GM19193 (cell line): ENCODE results near the gene SFXN2.

Experiments
- POLR2A ChIP-seq: IDR thresholded peaks from 4 replicates; pipeline ENCODE4 v1.6.1; 2011; ENCODE audit not compliant: insufficient read depth, insufficient read length; ENCODE audit errors: extremely low read depth

The SFXN2 gene

DNA sequence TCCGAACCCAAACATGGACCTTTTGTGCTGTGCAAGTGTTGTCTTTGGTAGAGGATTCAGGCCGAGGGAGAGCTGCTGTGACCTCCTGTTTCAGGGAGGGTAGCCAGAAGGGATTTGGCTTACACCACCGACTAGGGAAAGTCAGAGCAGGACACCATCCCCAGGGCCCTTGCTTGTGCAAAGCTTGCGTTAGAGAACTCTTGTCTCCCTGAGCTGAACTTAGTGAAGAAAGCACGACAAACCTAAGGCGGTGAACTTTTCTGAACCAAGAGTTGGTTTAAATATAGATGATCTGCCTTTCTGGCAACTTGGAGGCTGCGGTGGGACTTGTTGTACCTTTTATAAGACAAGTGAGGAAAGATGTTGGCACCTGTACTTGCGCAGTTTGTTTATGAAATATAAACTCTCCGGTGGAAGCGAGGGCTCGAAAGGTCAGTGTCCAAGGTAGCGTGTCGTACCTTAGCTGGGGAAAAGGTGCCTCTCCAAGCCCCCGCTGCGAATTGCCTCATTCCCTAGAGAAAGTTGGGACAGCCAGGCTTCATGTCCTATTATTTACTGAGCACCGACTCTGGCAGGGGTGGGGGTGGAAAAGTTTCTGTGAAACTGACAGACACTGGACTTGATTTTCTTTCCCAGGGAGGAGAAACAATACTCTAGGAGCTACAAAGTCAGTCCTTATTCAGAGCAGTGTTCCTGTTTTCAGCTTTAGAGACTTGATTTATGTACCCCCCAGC lies 60.9 kb downstream of the SFXN2 start:
- TF ChIP-seq POLR2A, result no peak

DNA sequence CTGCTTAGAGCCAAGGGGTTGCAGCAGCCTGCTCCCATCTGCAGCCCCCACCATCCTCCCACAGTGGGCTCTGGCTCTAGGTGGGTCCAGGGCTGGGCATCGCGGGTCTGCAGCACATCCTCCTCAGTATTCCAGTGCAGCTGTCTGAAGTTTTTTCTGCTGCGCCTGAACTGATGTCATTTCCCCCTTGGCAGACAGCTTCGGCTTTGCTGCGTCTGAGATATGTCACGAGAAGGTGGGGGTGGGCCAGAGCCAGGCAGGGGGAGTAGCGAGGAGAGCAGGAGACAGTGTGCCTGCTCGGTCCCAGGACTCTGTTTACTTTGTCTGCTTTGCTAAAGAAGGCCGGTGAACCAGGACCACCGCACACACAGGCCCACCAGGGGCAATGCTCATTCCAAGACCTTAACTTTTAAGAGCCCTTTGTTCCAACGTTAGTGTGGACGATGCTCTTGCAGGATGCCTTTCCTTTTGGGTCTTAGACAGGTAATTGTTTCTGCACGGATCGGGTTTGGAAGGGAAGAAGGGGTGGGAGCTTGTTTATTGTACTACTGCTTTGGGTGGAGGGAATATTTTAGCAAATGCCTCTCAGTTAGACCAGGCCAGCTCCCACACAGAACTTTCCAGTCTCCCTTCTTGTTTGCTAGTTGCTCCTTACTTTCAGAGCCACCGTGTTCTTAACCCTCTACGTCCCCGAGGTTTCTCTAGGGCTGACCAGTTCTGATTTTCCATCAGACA lies 61.7 kb downstream of the SFXN2 start:
- TF ChIP-seq POLR2A, result no peak

DNA sequence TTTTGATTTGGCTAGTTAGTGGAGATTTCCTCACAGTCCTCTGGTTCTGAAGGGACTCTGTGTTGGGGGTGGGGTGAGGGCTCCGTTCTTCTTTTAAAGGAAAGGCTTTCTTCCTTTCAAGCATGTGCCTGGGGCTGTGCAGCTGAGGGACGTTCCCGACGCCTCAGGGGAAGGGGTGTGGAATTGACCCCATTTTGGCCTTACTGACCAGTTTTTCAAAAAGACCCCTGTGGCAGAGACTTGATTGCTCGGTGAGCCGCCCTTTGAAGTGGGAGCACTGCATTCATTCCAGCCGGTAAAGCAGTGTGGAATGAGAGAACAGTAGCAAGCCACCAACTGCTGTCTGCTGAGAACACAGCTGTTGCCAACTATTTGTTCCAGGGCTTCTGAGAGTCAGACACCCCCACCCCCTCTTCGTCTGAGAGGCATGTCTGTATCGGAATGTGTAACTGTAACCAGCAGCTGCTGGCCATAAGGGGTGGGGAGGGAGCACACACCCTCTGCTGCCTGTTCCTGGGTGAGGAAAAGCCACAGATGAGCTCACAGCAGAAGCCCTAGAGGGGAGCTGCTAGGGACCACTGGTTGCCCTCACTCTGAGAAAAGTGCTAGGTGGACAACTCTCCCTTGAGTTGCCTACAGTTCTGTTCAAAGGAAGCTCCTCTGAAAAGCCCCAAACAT lies 62.5 kb downstream of the SFXN2 start:
- no peak for TF ChIP-seq POLR2A

DNA sequence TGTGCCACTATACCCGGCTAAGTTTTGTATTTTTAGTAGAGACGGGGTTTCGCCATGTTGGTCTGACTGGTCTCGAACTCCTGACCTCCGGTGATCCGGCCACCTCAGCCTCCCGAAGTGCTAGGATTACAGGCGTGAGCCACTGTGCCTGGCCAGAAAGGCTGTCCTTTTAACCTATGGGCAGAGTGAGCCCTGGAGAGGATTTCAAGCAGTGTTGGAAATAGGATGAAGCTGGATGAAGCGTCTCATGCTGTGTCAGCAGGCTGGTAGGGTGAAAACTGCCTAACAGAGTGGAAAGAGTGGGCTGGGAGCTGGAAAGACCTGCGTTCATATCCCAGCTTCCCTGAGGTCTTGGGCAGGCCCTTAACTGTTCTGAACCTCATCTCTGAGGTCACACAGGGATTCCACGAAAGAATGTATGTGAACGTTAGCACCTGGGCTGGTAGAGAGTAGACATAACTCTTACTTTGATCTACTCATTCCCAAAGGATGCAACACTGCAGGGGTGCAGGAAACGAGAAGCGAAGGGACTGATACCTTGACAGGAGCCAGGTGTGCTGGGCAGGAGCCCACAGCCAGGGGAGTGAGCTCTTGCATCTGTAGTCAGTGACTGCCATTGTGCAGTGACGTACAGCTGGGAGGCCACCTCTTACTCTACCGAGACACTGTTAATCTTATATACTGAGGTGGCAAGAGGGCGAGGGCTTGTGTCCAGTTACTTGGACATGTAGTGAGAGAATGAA lies 63.4 kb downstream of the SFXN2 start:
- TF ChIP-seq POLR2A, result no peak

DNA sequence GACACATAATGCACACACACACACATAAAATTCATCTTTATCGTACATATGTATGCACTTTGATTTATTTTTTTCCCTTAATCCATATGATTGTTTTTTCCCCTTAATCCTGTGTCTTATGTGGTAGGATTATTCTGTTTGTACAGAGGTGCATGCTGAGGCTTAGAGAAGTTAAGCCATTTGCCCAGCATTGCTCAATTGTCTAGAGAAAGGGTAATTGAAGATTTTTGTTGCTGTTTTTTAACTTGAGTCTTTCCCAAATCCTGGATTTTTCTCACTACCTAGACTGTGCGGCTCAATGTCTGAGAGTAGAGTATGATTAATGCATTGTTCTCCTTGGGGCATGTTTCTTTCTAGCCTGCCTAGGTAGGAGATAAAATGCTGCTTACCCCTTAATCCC lies 64.3 kb downstream of the SFXN2 start:
- TF ChIP-seq POLR2A, result no peak

DNA sequence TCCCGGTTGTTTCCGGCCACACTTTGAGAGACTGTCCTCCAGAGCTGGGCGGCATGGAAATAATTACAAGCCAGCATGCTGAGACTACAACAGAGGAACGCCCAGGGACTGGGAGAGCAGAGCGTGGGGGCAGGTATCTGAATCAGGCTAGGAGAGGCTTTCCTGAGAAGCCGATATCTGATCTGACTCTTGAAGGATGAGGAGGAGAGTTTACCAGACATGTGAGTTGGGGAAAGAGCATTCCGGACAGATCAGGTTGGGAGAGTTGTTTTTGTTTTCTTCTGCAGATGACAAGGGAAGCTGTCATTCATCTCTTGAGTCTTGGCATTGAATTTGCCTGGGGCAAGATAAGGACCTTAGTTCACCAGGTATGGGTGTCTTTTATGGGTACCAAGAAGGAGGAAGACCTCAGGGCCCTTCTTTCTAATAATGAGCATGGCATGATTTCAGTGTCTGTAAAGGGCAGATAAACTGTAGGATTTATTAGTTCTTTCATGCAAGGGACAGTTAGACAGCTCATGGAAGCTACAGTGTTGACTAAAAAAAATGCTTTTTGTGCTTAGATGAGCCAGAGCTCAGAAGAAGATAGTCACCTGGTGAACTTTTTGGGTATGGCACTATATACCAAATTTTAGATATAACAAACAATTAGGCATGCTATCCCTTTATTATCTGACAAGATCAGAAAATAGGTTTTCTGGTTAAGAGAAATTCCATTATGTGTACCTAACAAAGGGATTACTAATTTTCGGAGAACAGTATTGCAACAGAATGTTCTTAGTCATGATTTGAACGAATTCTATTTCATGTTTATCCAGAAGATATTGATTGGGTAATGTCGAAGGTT lies 65.5 kb downstream of the SFXN2 start:
- no peak for TF ChIP-seq POLR2A

DNA sequence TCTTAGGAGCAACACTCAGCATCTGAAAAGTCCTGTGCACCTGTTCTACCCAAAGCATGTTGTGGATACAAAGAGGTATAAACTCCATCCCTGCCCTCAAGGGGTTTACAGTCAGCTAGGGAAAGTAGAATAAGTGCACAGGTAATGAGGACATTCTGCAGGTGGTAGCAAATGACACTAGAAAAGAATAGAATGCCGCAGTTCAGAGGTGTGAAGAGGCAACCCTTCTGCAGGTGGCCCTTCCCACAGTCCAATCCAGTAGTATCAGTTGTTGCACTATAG lies 66.0 kb downstream of the SFXN2 start:
- TF ChIP-seq POLR2A, result no peak

DNA sequence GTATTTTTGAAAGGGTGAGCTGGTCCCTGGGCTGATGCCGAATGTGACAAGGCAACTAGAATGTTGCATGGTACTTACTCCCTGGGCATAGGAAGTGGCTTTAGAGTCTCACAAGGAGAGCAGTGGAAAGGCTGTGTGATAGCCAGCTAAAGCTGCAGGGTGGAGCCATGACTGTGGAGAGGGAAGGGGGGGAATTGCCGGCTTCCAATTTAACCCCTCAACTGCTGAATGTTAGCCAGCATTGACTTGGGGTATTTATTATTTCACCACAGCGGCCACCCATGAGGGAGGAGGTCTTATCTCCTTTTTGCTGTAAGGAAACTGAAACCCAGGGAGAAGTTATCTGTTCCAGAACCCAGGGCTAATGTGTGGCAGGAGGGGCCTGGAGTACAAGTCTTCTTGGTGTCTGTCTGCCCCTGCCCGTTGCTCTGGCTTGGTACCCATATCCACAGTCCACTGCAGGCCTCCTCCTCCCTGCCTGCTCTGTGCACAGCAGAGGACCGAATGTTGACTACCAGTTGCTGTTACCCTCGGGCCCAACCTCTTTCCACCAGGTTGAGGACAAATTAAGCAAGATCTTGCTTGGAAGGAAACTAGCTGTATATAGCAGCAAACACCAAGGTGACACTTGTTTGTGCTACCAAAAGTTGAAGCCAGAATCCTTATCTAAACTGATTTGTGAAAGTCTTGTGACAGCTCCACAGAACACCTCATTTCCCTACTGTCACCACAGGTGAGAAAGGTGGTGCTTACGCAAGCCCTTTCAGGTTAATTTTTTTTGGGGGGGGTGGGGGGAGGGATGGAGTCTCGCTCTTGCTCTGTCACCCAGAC lies 66.9 kb downstream of the SFXN2 start:
- TF ChIP-seq POLR2A, result no peak

DNA sequence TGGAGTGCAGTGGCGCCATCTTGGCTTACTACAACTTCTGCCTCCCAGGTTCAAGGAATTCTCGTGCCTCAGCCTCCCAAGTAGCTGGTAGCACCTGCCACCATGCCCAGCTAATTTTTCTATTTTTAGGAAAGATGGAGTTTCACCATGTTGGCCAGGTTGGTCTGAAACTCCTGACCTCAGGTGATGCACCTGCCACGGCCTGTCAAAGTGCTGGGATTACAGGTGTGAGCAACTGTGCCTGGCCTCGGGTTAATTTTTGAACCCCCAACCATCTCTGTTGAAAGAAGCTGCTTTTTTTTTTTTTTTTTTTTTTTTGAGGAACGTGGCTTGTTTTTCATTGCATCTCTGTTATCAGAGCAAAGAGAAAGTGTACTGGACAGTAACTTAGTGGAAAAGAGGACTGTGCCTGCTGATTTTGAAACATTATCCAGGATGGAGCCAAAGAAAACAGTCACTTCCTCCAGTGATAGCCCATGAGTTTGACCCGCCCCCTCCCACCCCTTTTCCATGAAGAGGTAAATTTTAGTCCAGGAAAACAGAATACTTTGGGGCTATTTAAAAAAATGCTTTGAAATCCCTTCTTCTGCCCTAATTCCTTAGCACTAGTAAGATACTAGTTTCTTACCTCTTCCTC lies 67.6 kb downstream of the SFXN2 start:
- TF ChIP-seq POLR2A, result no peak

DNA sequence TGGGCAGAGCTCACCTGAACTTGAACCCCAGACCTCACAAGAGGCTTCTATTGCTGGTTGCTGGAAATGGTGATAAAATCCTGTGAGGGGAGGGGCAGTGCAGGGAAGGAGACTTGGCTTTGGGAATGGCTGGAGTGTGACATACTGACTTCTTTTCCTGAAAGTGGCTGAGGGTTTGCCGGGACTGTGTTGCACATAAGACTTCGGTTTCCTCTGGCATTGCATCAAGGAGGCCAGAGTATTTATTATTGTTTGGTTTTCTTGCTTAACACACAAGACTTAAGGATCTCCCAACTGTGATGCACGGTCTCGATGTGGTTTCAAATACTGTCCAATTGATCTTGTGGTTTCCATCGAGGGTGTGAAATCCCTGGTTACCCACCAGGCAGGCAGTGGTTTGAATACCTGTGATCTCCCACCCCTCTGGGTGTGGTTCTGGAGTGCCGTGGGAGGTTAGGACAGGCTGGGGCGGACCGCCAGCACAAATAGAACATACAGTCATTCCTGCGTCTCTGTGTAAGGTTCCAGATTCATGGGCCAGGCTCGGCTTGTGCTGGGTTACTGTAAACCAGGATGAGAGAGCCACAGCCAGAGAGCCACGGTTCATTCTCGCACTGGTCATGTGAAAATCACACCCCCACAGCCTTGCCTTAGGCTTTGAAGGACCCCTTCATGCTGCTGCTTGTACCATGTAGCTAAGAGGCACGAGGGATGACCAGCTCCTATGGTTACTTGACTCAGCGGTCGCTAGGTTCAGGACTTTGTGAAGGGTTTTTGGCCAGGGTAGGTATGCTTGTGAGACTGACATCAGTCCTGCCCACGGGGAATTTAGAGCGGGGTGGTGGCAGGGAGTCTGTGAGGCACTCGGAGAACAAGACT lies 68.5 kb downstream of the SFXN2 start:
- TF ChIP-seq POLR2A, result no peak

DNA sequence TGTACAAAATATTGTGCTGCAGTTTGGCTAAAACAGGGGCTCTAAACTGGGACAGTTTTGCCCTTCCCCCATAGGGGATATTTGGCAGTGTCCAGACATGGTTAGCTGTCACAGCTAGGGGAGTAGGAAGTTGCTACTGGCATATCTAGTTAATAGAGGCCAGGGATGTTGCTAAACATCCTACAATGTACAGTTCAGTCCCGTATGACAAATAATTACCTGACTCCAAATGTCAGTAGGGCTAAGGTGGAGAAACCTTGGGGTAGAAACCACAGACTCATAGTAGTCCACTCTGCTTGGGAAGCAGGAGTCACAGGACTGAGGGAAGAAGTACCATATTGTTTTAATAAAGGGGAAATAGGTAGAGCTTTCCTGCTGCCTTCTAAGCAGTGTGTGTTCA lies 69.1 kb downstream of the SFXN2 start:
- TF ChIP-seq POLR2A, result no peak

DNA sequence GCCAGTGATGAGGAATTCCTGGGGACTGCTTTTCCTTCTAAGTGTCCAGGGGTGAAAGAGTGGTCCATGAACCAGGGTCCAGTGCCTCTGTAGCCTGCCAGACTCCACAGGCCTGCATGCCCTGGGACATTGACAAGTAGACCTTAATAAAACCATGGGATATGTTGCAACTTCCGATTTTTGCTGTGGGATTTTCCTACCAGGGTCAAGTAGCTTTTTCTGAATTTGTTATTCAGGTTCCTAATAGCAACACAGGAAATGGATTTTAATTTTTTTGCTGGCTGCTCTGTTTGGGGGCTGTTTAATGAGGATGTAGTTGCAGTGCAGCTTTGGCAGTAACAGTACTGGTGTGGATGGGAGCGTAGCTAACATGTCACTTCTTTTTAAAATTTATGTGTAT lies 71.4 kb downstream of the SFXN2 start:
- TF ChIP-seq POLR2A, result no peak
